Breast epithelium (tissue), 4 donors: ENCODE results near the gene KIF6. TPM values are rescaled to one million over a fixed set of nuclear protein-coding genes. Genes with fewer than 3 reads are reported as not detected.
A peak's percentile ranks its signal among the peaks of the same experiment; 100 is the strongest.

Experiments
- DNase-seq, 2 donors: peaks; one replicate each; pipeline ENCODE4 v3.0.0-alpha.2; 2019; ENCODE audit warnings: low spot score in 2 of 2
- H3K27ac ChIP-seq, 2 donors: fragments of 200-600 bp; sonication (generic) in 1 of 2; one replicate each; pipeline ENCODE4 v1.5.1; 2016 to 2019; ENCODE audit warnings: mild to moderate bottlenecking in 1 of 2
- H3K27me3 ChIP-seq, 2 donors: fragments of 200-600 bp; sonication (generic) in 1 of 2; one replicate each; pipeline versions ENCODE4 v1.5.1 to v1.6.0; 2017 to 2019; ENCODE audit warnings: control low read depth in 1 of 2, mild to moderate bottlenecking in 1 of 2
- H3K36me3 ChIP-seq: fragments of 200-600 bp; one replicate; pipeline ENCODE4 v1.5.1; 2019
- H3K4me1 ChIP-seq, 2 donors: fragments of 200-600 bp; sonication (generic); one replicate each; pipeline ENCODE4 v1.5.1; 2016 to 2019; ENCODE audit warnings: control low read depth in 1 of 2
- H3K4me3 ChIP-seq, 3 donors: fragments of 200-600 bp; sonication (generic); 1 replicate in 2 of 3; 2 replicates in 1 of 3; pipeline ENCODE4 v1.5.1; 2016 to 2019; ENCODE audit warnings: mild to moderate bottlenecking in 3 of 3, moderate library complexity in 2 of 3
- H3K9me3 ChIP-seq, 2 donors: fragments of 200-600 bp; sonication (generic) in 1 of 2; one replicate each; pipeline ENCODE4 v1.5.1; 2016 to 2019; ENCODE audit warnings: control low read depth in 1 of 2
- CTCF ChIP-seq, 3 donors: fragments of 450-650 bp; IDR thresholded peaks; one replicate each; pipeline ENCODE4 v1.5.1; 2016 to 2017; ENCODE audit warnings: antibody characterized with exemption in 3 of 3, mild to moderate bottlenecking in 3 of 3, moderate library complexity in 3 of 3
- POLR2A ChIP-seq: fragments of 450-650 bp; IDR thresholded peaks from one replicate; pipeline ENCODE4 v1.6.1; 2016; ENCODE audit warnings: antibody characterized with exemption, mild to moderate bottlenecking, moderate library complexity
- POLR2AphosphoS5 ChIP-seq, 3 donors: sonication (generic); formaldehyde crosslinking; IDR thresholded peaks; one replicate each; pipeline ENCODE4 v1.6.1; 2017; ENCODE audit warnings: antibody characterized with exemption in 3 of 3
- intact Hi-C: fragments of 100-400 bp; cut with DNase I; formaldehyde crosslinking; loops from one replicate; pipeline ENCODE4 v1.15.1; 2023; ENCODE audit warnings: low total_unique reads
- total RNA-seq, 3 donors: library from RNA; depleted of rRNA; stranded (reverse); fragments of >200 nt; gene quantifications; one replicate each; pipeline ENCODE4 v1.1.0, GENCODE V29; 2016

Gene KIF6
- total RNA-seq, 3 donors from 2014 or later, result under 0.01 to 0.80 (median 0.15) TPM

GRCh38 chr6:39317256-39317655 lies 408.0 kb downstream of the KIF6 start:
- TF ChIP-seq POLR2A, result no peak
- no peak for TF ChIP-seq POLR2AphosphoS5 (IDR thresholded peaks at IDR 0.05)
- no peak for TF ChIP-seq CTCF (IDR thresholded peaks at IDR 0.05)
- no peaks in the 10 kb centered on the region for H3K9me3 ChIP-seq
- H3K4me1 ChIP-seq, result peaks cover 0 to 4% of the 10 kb centered on the region in 2 donors
- peaks cover 0 to 29% of the 10 kb centered on the region in 2 donors for H3K27me3 ChIP-seq
- no peak overlapping the region for H3K27ac ChIP-seq
- H3K4me3 ChIP-seq, result no peak overlapping the region
- no peak for DNase-seq
- H3K36me3 ChIP-seq, result no peaks in the 10 kb centered on the region
- intact Hi-C loops, result loop anchor here (5.0 kb wide), 1 partner anchor 1065 kb away; no protein-coding TSS in a partner anchor

- H3K4me1 ChIP-seq, result peaks cover 0 to 4% of the 10 kb centered on the region in 2 donors
- peaks cover 0 to 45% of the 10 kb centered on the region in 2 donors for H3K27me3 ChIP-seq
- TF ChIP-seq POLR2AphosphoS5 (IDR thresholded peaks at IDR 0.05) (no peak), POLR2A (no peak), CTCF (IDR thresholded peaks at IDR 0.05) (no peak)
- no peak for DNase-seq
- no peaks in the 10 kb centered on the region for H3K9me3 ChIP-seq
- intact Hi-C loops, result loop anchor here (5.0 kb wide), 1 partner anchor 147 kb away; no protein-coding TSS in a partner anchor
- no peaks in the 10 kb centered on the region for H3K36me3 ChIP-seq
- H3K27ac ChIP-seq, result no peak within 1 kb of the TSS
- peak within 1 kb of the TSS in 2 of 3 donors; percentile 46 to 57 for H3K4me3 ChIP-seq
Observed at GRCh38 chr6:39314273-39314795, 410.9 kb downstream of the KIF6 start, which contains the start of gene KCNK17. KCNK17 (minus strand) TSS chr6:39314419; CDS start chr6:39314320, 99 bp downstream.

GRCh38 chr6:39313526-39314272 lies 411.5 kb downstream of the KIF6 start:
- Histone ChIP-seq H3K4me3 (peak overlapping the region in 2 of 3 donors; percentile 46 to 57), H3K9me3 (no peaks in the 10 kb centered on the region), H3K36me3 (no peaks in the 10 kb centered on the region), H3K4me1 (peaks cover 0 to 4% of the 10 kb centered on the region in 2 donors), H3K27me3 (peaks cover 0 to 45% of the 10 kb centered on the region in 2 donors), H3K27ac (no peak overlapping the region)
- intact Hi-C loops, result loop anchor here (5.0 kb wide), 1 partner anchor 146 kb away; no protein-coding TSS in a partner anchor
- no peak for TF ChIP-seq POLR2A
- TF ChIP-seq CTCF (IDR thresholded peaks at IDR 0.05), result no peak
- TF ChIP-seq POLR2AphosphoS5 (IDR thresholded peaks at IDR 0.05), result no peak
- DNase-seq, result no peak

- H3K9me3 ChIP-seq, result no peaks in the 10 kb centered on the region
- peaks cover 0 to 4% of the 10 kb centered on the region in 2 donors for H3K4me1 ChIP-seq
- H3K27me3 ChIP-seq, result peaks cover 0 to 45% of the 10 kb centered on the region in 2 donors
- no peak for DNase-seq
- intact Hi-C loops, result loop anchor here (5.0 kb wide), 1 partner anchor 146 kb away; no protein-coding TSS in a partner anchor
- H3K36me3 ChIP-seq, result no peaks in the 10 kb centered on the region
- peak overlapping the region in 2 of 3 donors; percentile 46 to 57 for H3K4me3 ChIP-seq
- TF ChIP-seq POLR2A, result no peak
- no peak for TF ChIP-seq POLR2AphosphoS5 (IDR thresholded peaks at IDR 0.05)
- no peak for TF ChIP-seq CTCF (IDR thresholded peaks at IDR 0.05)
- no peak overlapping the region for H3K27ac ChIP-seq
Observed at GRCh38 chr6:39312912-39313525, 412.2 kb downstream of the KIF6 start.
